K562 (cell line): ENCODE data around the gene FAM186B. TPM values are rescaled to one million over a fixed set of nuclear protein-coding genes. Genes with fewer than 3 reads are reported as not detected.

ENCODE experiments used
- BHLHE40 ChIP-seq: IDR thresholded peaks from 2 replicates; pipeline ENCODE4 v1.6.1; 2011; ENCODE audit warnings: low read length, improper control_type of control experiment
- CREB1 ChIP-seq, 2 experiments: sonication (generic) in 1 of 2; formaldehyde crosslinking in 1 of 2; IDR thresholded peaks; 2 replicates each; pipeline versions ENCODE4 v1.6.1 to v1.8.0; 2012 to 2022; ENCODE audit warnings: inconsistent platforms in 1 of 2, mild to moderate bottlenecking in 1 of 2, missing genetic modification reagents in 1 of 2, moderate library complexity in 1 of 2
- EP300 ChIP-seq: IDR thresholded peaks from 2 replicates; pipeline ENCODE4 v1.6.1; 2012; ENCODE audit warnings: low read length, improper control_type of control experiment
- HNRNPUL1 ChIP-seq: fragments of 200-400 bp; formaldehyde crosslinking; IDR thresholded peaks from 2 replicates; pipeline ENCODE4 v1.6.1; 2017; ENCODE audit warnings: low read length
- ILF3 ChIP-seq: fragments of 450-650 bp; IDR thresholded peaks from 2 replicates; pipeline ENCODE4 v1.6.1; 2018; ENCODE audit warnings: antibody characterized with exemption, mild to moderate bottlenecking, moderate library complexity, borderline replicate concordance
- KLF16 ChIP-seq: IDR thresholded peaks from 2 replicates; pipeline ENCODE4 v1.6.1; 2016; ENCODE audit warnings: antibody characterized with exemption
- NCOA1 ChIP-seq: fragments of 450-650 bp; IDR thresholded peaks from 2 replicates; pipeline ENCODE4 v1.6.1; 2016; ENCODE audit warnings: low read depth
- NCOA4 ChIP-seq: fragments of 450-650 bp; IDR thresholded peaks from 2 replicates; pipeline ENCODE4 v1.6.1; 2018; ENCODE audit warnings: mild to moderate bottlenecking; ENCODE audit not compliant: partially characterized antibody
- RAD21 ChIP-seq, 2 experiments: fragments of 250-450 bp in 1 of 2; fragments of 450-650 bp in 1 of 2; sonication (Bioruptor Pico) in 1 of 2; formaldehyde crosslinking in 1 of 2; IDR thresholded peaks in 1 of 2; conservative IDR thresholded peaks in 1 of 2; 2 replicates each; pipeline versions ENCODE4 v1.4.0 to v1.8.0; 2020 to 2022; ENCODE audit warnings: mild to moderate bottlenecking in 2 of 2, moderate library complexity in 1 of 2
- SAP30 ChIP-seq: fragments of 200-600 bp; sonication (generic); IDR thresholded peaks from 2 replicates; pipeline ENCODE4 v1.6.1; 2012; ENCODE audit warnings: borderline replicate concordance, low read depth, mild to moderate bottlenecking, moderate library complexity, low read length, control low read depth, inconsistent platforms; ENCODE audit not compliant: insufficient read depth, poor library complexity, severe bottlenecking
- SMAD2 ChIP-seq: fragments of 150-350 bp; IDR thresholded peaks from 2 replicates; pipeline ENCODE4 v1.6.1; 2014; ENCODE audit warnings: low read depth, mild to moderate bottlenecking, low read length
- SMAD3 ChIP-seq: fragments of 450-650 bp; formaldehyde crosslinking; conservative IDR thresholded peaks from 2 replicates; pipeline ENCODE4 v1.4.0; 2020; ENCODE audit warnings: mild to moderate bottlenecking
- TEAD4 ChIP-seq, 2 experiments: sonication (generic) in 1 of 2; formaldehyde crosslinking in 1 of 2; IDR thresholded peaks; 2 replicates each; pipeline versions ENCODE4 v1.6.1 to v1.8.0; 2012 to 2022; ENCODE audit warnings: borderline replicate concordance in 1 of 2, inconsistent platforms in 1 of 2, low read length in 1 of 2, mild to moderate bottlenecking in 1 of 2, missing genetic modification reagents in 1 of 2
- ZBTB40 ChIP-seq, 2 experiments: fragments of 450-650 bp in 1 of 2; sonication (generic) in 1 of 2; formaldehyde crosslinking in 1 of 2; IDR thresholded peaks; 2 replicates each; pipeline versions ENCODE4 v1.7.1 to v1.9.0; 2016 to 2022; ENCODE audit warnings: inconsistent platforms in 1 of 2, mild to moderate bottlenecking in 1 of 2, missing genetic modification reagents in 1 of 2
- ZBTB8A ChIP-seq: fragments of 450-650 bp; IDR thresholded peaks from 2 replicates; pipeline ENCODE4 v1.6.1; 2018; ENCODE audit warnings: mild to moderate bottlenecking, moderate library complexity; ENCODE audit not compliant: partially characterized antibody
- ZNF212 ChIP-seq: fragments of 450-650 bp; formaldehyde crosslinking; IDR thresholded peaks from 2 replicates; pipeline ENCODE4 v1.4.0; 2020; ENCODE audit warnings: mild to moderate bottlenecking
- ZNF655 ChIP-seq: fragments of 250-450 bp; sonication (Bioruptor Pico); IDR thresholded peaks from 2 replicates; pipeline ENCODE4 v1.5.0; 2021
- polyA plus RNA-seq, 8 experiments: library from polyadenylated mRNA; depleted of rRNA in 4 of 8; stranded (reverse) in 5 of 8; unstranded in 3 of 8; fragments of >200 nt; fragmentation: Nextera tagmentation in 2 of 8; fragmentation: Illumina TruSeq in 1 of 8; extraction: Ambion mirVana in 2 of 8; extraction: Trizol in 1 of 8; gene quantifications; 2 replicates each; pipeline versions ENCODE4 v1.2.1 to v1.2.3, GENCODE V29; 2011 to 2014; ENCODE audit warnings: inconsistent platforms in 1 of 8, missing spikeins in 1 of 8
- total RNA-seq, 7 experiments: library from RNA; depleted of rRNA in 6 of 7; stranded (reverse); fragments of >200 nt in 6 of 7; fragmentation: Illumina TruSeq in 2 of 7; extraction: Trizol in 2 of 7; gene quantifications; 2 replicates each; pipeline versions ENCODE4 v1.2.1 to v1.2.3, GENCODE V29; 2011 to 2021; ENCODE audit warnings: low replicate concordance in 1 of 7

Gene FAM186B
- total and polyA plus RNA-seq, 9 of the 15 experiments (the other 6 are each of a cell fraction or from before 2014, with no cell fraction given): 0.07 to 0.42 (median 0.15) TPM

GRCh38 chr12:49622501-49623141 lies 17.2 kb upstream of the FAM186B start (continued):
- no peak for TF ChIP-seq KLF16
- no peak for TF ChIP-seq ILF3
- no peak for TF ChIP-seq SAP30
- no peak for TF ChIP-seq SMAD3 (CRISPR knock-in tag)
- no peak for TF ChIP-seq EP300
- no peak for TF ChIP-seq ZNF655 (CRISPR knock-in tag)
- TF ChIP-seq TEAD4 (IDR thresholded peaks at IDR 0.05; ENCODE audit: low read length): peak; percentile 24; the same call in 1 of the 2 replicates
- TF ChIP-seq TEAD4 (CRISPR knock-in tag; IDR thresholded peaks at IDR 0.05; ENCODE audit: borderline replicate concordance): no peak
- TF ChIP-seq ZBTB8A: no peak
- no peak for TF ChIP-seq ZNF212 (CRISPR knock-in tag)
- peak; percentile 76 for TF ChIP-seq ZBTB40 (IDR thresholded peaks at IDR 0.05)
- no peak for TF ChIP-seq ZBTB40 (CRISPR knock-in tag; IDR thresholded peaks at IDR 0.05)
- 0 out of 2 replicates have a peak, but pooled peaks have one; percentile 5 for TF ChIP-seq NCOA1
- no peak for TF ChIP-seq SMAD2
- no peak for TF ChIP-seq CREB1 (IDR thresholded peaks at IDR 0.05)
- TF ChIP-seq CREB1 (CRISPR knock-in tag; IDR thresholded peaks at IDR 0.05): no peak
- no peak for TF ChIP-seq RAD21 (CRISPR knock-in tag; conservative IDR thresholded peaks at IDR 0.05 in 1 of 2, IDR thresholded peaks at IDR 0.05 in 1 of 2)
- TF ChIP-seq NCOA4: no peak
- peak; percentile 87 for TF ChIP-seq BHLHE40
- no peak for TF ChIP-seq HNRNPUL1
